Spleen (tissue), 7 donors: ENCODE measurements around the gene ZBTB48.

Experiments
- POLR2A ChIP-seq, 3 donors: fragments of 450-650 bp; IDR thresholded peaks; one replicate each; pipeline ENCODE4 v1.5.1; 2017; ENCODE audit warnings: antibody characterized with exemption in 3 of 3, mild to moderate bottlenecking in 1 of 3
- POLR2AphosphoS5 ChIP-seq, 3 donors: sonication (generic); formaldehyde crosslinking; IDR thresholded peaks; one replicate each; pipeline ENCODE4 v1.5.1; 2017; ENCODE audit warnings: antibody characterized with exemption in 3 of 3
- TF ChIP-seq, protein P1 (sequence below), 11 experiments: fragments of 200-600 bp in 7 of 11; fragments of 450-650 bp in 4 of 11; sonication (generic) in 4 of 11; IDR thresholded peaks in 8 of 11; conservative IDR thresholded peaks in 3 of 11; 1 replicate in 7 of 11; 2 replicates in 4 of 11; pipeline versions ENCODE4 v1.4.0 to v1.8.0; 2016 to 2021; ENCODE audit warnings: antibody characterized with exemption in 11 of 11, inconsistent platforms in 4 of 11, mild to moderate bottlenecking in 1 of 11
- donor health status: DM: no; HTN: no; CAD: no; lungs with moderate emphysema.
- donor health status: DM: no; HTN: no; CAD: no.
- donor health status: DM: no; HTN: no; CAD: no.

DNA sequence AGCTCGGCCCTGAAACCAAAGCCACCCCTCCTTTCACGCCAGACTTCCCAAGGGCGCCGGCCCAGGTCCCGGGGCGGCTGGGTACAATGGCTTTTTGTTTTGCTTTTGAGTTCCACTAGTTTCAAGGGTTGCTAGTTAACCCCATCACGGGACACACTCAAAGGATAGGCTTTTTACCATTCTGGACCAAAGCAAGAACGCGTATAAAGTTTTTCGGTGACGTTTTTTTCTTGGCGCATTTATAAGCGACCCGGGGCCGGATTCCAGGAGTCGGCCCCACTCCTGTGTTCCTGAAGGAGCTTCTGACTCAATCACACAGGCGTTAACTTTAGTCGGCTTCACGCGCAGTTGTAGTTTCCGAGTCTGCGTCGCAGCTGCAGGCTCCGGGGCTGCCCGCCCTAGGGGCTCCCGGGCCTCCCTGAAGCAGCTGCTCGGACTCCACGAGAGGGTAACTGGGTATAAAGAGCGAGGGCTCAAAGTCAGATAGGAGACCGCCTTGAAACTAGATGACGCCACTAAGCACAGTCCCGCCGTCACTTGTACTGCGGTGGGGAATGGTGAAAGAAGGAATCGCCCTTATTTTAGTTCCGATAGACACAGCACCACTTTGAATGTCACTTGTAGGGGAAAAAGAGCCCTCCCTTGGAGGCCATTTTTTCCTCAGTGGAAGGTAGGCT lies 23.6 kb downstream of the ZBTB48 start:
- TF ChIP-seq, protein P1, sequence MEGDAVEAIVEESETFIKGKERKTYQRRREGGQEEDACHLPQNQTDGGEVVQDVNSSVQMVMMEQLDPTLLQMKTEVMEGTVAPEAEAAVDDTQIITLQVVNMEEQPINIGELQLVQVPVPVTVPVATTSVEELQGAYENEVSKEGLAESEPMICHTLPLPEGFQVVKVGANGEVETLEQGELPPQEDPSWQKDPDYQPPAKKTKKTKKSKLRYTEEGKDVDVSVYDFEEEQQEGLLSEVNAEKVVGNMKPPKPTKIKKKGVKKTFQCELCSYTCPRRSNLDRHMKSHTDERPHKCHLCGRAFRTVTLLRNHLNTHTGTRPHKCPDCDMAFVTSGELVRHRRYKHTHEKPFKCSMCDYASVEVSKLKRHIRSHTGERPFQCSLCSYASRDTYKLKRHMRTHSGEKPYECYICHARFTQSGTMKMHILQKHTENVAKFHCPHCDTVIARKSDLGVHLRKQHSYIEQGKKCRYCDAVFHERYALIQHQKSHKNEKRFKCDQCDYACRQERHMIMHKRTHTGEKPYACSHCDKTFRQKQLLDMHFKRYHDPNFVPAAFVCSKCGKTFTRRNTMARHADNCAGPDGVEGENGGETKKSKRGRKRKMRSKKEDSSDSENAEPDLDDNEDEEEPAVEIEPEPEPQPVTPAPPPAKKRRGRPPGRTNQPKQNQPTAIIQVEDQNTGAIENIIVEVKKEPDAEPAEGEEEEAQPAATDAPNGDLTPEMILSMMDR (IDR thresholded peaks at IDR 0.05 in 8 of 11, conservative IDR thresholded peaks at IDR 0.05 in 3 of 11), result peak in 1 of 11 experiments; percentile 13
- TF ChIP-seq POLR2A (IDR thresholded peaks at IDR 0.05) (peak in 2 of 3 donors; percentile 6 to 20), POLR2AphosphoS5 (IDR thresholded peaks at IDR 0.05) (peak in 1 of 3 donors; percentile 16)
